ENCODE results near the gene CEP85. TPM values are rescaled to one million over a fixed set of nuclear protein-coding genes. Genes with fewer than 3 reads are reported as not detected.

Gene CEP85
- total and polyA plus RNA-seq, 2 of the 13 experiments (the other 11 are each of a cell fraction or from before 2014, with no cell fraction given): 16.1 to 26.7 TPM

GRCh38 chr1:26306290-26307229 lies 72.6 kb downstream of the CEP85 start, which contains the start of gene UBXN11 (continued):
- no peak for TF ChIP-seq NFAT5 (CRISPR knock-in tag; IDR thresholded peaks at IDR 0.05)
- no peak for TF ChIP-seq ZNF564 (CRISPR knock-in tag; IDR thresholded peaks at IDR 0.05)
- TF ChIP-seq TFE3 (CRISPR knock-in tag; IDR thresholded peaks at IDR 0.05): 0 out of 2 replicates have a peak, but pooled peaks have one; percentile 20
- TF ChIP-seq RNF2 (conservative IDR thresholded peaks at IDR 0.05; ENCODE audit: low read depth): 0 out of 2 replicates have a peak, but pooled peaks have one; percentile 26
- TF ChIP-seq ARNT (IDR thresholded peaks at IDR 0.05): no peak
- TF ChIP-seq MNT (IDR thresholded peaks at IDR 0.05): 0 out of 2 replicates have a peak, but pooled peaks have one; percentile 26
- peak; percentile 37; the same call in 1 of the 2 replicates for TF ChIP-seq KMT2A (CRISPR knock-in tag; IDR thresholded peaks at IDR 0.05)
- TF ChIP-seq ZNF746 (CRISPR knock-in tag; IDR thresholded peaks at IDR 0.05): no peak
- no peak for TF ChIP-seq ZBTB14 (CRISPR knock-in tag; IDR thresholded peaks at IDR 0.05)
- peak; percentile 35 for TF ChIP-seq HNRNPLL (IDR thresholded peaks at IDR 0.05; ENCODE audit: low read depth, low read length, poor library complexity, severe bottlenecking)
- no peak for TF ChIP-seq ZNF720 (CRISPR knock-in tag; IDR thresholded peaks at IDR 0.05)
- TF ChIP-seq POLR2AphosphoS5 (IDR thresholded peaks at IDR 0.05; ENCODE audit: low read depth, low read length): peak; percentile 51
- TF ChIP-seq ZNF788 (CRISPR knock-in tag; IDR thresholded peaks at IDR 0.05; ENCODE audit: borderline replicate concordance): no peak; the same call in 1 of the 2 replicates
- no peak for TF ChIP-seq ZZZ3 (CRISPR knock-in tag; IDR thresholded peaks at IDR 0.05; ENCODE audit: borderline replicate concordance)
- TF ChIP-seq ZNF484 (CRISPR knock-in tag; IDR thresholded peaks at IDR 0.05; ENCODE audit: borderline replicate concordance, low read depth): no peak
- TF ChIP-seq SNAI1 (CRISPR knock-in tag; IDR thresholded peaks at IDR 0.05; ENCODE audit: borderline replicate concordance): 0 out of 2 replicates have a peak, but pooled peaks have one; percentile 45
- TF ChIP-seq KDM5B (CRISPR knock-in tag; IDR thresholded peaks at IDR 0.05; ENCODE audit: borderline replicate concordance): 0 out of 2 replicates have a peak, but pooled peaks have one; percentile 29
- peak; percentile 77 for TF ChIP-seq ZFX (CRISPR knock-in tag; IDR thresholded peaks at IDR 0.05; ENCODE audit: low read depth)
- TF ChIP-seq ZNF333 (CRISPR knock-in tag; IDR thresholded peaks at IDR 0.05; ENCODE audit: borderline replicate concordance): no peak
- no peak for TF ChIP-seq ZNF792 (CRISPR knock-in tag; IDR thresholded peaks at IDR 0.05)

All from HepG2 (cell line).